Cardiac fibroblast (primary cell): ENCODE measurements around the gene SEMA5A.

Experiments
- DNase-seq, 2 donors: peaks; one replicate each; pipeline versions ENCODE4 v3.0.0 to v3.0.0-alpha.2; 2010; ENCODE audit warnings: low read depth in 2 of 2
- H3K4me3 ChIP-seq, 2 donors: replicated peaks in 1 of 2; 1 replicate in 1 of 2; 2 replicates in 1 of 2; pipeline ENCODE4 v1.5.1; 2011; ENCODE audit warnings: low read depth in 2 of 2, low read length in 2 of 2, mild to moderate bottlenecking in 2 of 2, moderate library complexity in 1 of 2
- CTCF ChIP-seq: IDR thresholded peaks from one replicate; pipeline ENCODE4 v1.5.1; 2011; ENCODE audit warnings: low read depth, mild to moderate bottlenecking, low read length, inconsistent platforms

The SEMA5A gene

GRCh38 chr5:9540791-9541190, 5.1 kb downstream of the SEMA5A start:
- DNase-seq: peak; percentile 45 to 82
- TF ChIP-seq CTCF: no peak
- H3K4me3 ChIP-seq: peak overlapping the region in 1 of 2 donors; percentile 32

- DNase-seq: no peak
- no peak overlapping the region for H3K4me3 ChIP-seq
- no peak for TF ChIP-seq CTCF
Observed at GRCh38 chr5:9538504-9538903, 7.4 kb downstream of the SEMA5A start.

- TF ChIP-seq CTCF: no peak
- no peak for DNase-seq
- H3K4me3 ChIP-seq: no peak overlapping the region
Observed at GRCh38 chr5:9537223-9538141, 8.4 kb downstream of the SEMA5A start.

GRCh38 chr5:9536717-9537116, 9.2 kb downstream of the SEMA5A start:
- H3K4me3 ChIP-seq: no peak overlapping the region
- DNase-seq: no peak
- no peak for TF ChIP-seq CTCF

- DNase-seq: peak; percentile 33 to 52
- no peak for TF ChIP-seq CTCF
- no peak overlapping the region for H3K4me3 ChIP-seq
Observed at GRCh38 chr5:9534881-9535517, 10.9 kb downstream of the SEMA5A start.

- no peak for TF ChIP-seq CTCF
- no peak for DNase-seq
- no peak overlapping the region for H3K4me3 ChIP-seq
Observed at GRCh38 chr5:9533562-9534364, 12.1 kb downstream of the SEMA5A start.
